DMS 273 (cell line): ENCODE measurements around the gene RBM41.

Experiments
- DNase-seq: peaks from one replicate; lab custom pipeline; 2025; ENCODE audit not compliant: unreplicated experiment; lab: John Stamatoyannopoulos, UW

The RBM41 gene

DNA sequence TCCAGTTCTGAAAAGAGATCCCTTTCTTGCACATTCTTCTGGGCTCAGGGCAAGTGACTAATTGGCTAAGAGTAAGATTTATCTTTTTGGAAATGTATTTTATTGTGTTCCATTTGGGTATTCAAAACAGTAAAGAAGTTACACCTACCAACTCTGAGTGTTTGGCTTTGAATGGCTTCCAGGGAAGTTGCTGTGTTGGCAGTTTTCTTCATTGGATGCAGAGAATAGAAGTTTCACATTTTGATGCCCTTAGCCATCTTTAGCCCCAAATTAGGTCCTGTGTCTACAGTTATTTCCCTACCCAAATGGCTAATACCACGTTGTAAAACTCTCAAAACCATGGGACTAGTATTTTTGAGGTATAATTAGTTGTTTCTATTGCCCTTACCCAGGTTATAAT is 88.9 kb downstream of the RBM41 start:
- no peak for DNase-seq

DNA sequence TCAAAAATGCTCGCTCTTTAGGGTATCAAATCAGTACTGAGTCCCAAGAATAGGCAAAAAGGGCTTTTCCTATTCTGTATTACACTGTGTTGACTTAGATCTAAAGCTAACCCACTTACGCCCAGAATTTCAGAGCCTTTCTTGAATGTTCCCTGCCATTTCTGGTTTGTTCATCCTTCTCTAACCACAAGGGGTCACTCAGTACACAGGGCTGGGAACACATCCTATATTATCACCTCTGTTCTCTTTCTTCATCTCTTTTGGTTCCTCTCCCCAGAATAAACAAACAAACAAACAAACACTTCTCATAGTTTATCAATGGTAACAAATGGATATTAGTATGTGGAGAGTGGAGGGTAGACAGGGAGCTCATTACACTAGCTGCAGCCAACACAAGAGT is 93.1 kb downstream of the RBM41 start:
- DNase-seq, result peak; percentile 58

GRCh38 chrX:107014936-107015335 is 103.7 kb downstream of the RBM41 start:
- no peak for DNase-seq
